ENCODE results near the gene BOK.

DNA sequence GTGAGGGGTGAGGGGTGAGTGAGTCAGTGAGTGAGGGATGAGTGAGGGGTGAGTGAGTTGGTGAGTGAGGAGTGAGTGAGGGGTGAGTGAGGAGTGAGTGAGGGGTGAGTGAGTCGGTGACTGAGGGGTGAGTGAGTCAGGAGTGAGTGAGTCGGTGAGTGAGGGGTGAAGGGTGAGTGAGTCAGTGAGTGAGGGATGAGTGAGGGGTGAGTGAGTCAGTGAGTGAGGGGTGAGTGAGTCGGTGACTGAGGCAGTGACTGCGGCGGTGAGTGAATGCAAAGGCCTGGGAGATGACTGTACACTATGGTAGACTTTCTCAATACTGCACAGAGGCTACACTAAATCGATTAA is 61.8 kb downstream of the BOK start:
- TF ChIP-seq, protein P1, sequence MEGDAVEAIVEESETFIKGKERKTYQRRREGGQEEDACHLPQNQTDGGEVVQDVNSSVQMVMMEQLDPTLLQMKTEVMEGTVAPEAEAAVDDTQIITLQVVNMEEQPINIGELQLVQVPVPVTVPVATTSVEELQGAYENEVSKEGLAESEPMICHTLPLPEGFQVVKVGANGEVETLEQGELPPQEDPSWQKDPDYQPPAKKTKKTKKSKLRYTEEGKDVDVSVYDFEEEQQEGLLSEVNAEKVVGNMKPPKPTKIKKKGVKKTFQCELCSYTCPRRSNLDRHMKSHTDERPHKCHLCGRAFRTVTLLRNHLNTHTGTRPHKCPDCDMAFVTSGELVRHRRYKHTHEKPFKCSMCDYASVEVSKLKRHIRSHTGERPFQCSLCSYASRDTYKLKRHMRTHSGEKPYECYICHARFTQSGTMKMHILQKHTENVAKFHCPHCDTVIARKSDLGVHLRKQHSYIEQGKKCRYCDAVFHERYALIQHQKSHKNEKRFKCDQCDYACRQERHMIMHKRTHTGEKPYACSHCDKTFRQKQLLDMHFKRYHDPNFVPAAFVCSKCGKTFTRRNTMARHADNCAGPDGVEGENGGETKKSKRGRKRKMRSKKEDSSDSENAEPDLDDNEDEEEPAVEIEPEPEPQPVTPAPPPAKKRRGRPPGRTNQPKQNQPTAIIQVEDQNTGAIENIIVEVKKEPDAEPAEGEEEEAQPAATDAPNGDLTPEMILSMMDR (IDR thresholded peaks at IDR 0.05), result no peak
- no peak for TF ChIP-seq POLR2A (IDR thresholded peaks at IDR 0.05)
- TF ChIP-seq POLR2AphosphoS5 (IDR thresholded peaks at IDR 0.05), result no peak
- no peak for TF ChIP-seq EP300 (IDR thresholded peaks at IDR 0.05)
